EL (cell line): ENCODE data around the gene CDH23.

Experiments
- DNase-seq: peaks from one replicate; pipeline ENCODE4 v3.0.0-alpha.2; 2016

Gene CDH23

DNA sequence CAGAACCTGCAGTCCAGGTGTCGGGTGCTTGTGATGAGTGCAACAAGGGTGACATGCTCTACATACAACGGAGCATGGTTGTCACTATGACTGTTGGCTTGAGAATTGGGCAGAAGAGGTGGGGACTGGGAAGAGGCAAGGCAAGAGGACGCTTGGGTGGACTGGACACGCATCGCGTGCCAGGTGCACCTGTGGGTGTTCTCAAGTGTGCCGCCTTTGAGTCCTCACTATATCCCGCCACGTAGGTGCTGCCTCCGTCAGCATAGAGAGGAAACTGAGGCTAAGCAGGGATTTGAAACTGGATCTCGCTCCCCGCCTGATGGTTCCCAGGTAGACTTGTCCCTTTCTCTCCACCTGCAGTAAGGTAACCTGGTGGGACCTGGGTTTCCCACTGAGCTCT is 27.2 kb downstream of the CDH23 start:
- DNase-seq: no peak

DNA sequence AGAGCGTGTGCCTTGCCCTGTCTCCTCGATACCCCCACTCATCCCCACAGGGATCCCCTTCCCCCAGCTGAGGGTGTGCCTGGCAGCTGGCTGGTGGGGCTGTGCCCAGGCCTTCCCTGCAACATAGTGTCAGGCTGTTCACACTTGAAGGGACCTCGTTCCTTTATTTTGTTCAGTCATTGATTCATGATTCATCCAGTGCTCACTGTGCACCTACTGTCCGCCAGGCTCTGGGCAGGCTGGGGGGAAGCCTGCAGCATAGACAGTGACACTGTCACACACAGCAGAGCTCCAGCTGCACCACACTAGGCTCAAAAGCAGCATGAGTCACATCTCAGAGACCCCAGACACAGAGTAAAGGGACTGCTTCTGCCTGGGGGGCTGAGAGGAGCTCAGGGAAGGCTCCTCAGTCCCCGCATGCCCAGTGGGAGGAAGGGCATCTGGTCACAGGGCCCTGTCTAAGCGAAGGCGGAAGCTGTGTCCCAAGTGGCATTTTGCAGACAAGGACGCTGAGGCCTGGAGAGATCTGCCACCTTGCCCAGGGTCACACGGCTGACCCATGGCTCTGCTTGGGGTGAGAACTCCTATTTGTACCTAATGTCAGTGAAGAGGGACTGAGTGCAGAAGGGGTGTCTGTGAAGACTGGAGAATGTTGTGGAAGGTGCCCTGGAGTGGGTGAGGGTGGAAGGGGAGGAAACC is 27.9 kb downstream of the CDH23 start:
- DNase-seq: no peak

DNA sequence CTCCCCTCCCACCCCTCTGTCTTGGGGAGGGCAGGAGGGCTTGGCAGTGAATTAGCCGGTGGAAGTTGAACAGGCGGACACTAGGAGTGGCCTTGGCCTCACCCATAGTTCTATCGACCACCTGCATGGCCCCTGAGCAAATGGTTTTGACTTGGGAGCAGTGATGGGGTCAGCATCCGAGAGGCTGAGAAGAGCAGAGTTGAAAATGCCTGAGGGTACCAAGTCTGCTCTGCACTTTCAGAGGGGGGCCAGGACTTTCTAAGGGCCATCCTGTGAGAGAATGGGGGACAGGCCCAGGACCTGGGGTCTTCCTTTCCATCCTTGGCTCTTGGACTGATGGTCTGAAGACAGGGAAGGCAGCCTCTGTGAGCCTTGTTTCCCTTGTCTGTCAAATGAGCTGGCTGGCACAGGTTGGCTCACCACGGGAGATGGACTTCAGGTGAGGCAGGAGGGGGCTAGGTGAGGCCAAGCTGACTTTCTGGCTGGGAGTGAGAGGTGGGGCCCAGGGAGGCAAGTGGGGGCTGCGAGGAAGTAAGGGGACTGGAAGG is 29.4 kb downstream of the CDH23 start:
- DNase-seq: no peak

DNA sequence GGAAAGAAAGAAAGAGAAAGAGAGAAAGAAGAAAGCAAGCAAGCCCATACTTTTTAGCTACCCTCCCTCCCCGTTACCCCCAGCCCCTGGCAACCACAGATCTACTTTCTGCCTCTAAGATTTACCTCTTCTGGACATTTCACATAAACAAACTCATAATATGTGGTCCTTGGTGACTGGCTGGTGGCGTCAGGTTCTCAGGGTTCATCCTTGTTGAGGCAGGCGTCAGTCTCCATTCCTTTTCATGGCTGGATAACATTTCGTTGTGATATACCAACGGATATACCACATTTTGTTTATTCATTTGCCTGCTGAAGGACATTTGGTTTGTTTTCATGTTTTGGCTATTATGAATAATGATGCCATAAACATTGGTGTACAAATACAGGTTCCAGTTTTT is 30.5 kb downstream of the CDH23 start:
- no peak for DNase-seq

DNA sequence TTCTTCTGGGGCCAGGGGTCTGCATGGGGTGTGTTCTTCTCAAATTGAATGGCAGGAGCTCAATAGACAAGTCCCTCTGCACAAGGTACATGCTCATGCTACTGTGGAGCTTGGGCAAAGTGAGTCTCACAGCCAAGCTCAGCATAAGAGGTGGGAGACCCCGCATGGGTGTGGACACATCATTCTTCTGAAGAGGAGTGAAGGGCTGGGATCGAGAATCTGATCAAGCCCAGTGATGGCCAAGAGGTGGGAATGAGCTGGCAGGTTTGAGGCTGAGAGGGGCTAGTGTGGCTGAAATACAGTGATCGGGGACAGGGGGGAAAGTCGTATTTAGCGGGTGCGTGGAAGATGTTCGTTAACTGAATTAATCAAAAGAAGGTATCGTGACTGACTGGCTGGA is 32.6 kb downstream of the CDH23 start:
- DNase-seq: no peak

DNA sequence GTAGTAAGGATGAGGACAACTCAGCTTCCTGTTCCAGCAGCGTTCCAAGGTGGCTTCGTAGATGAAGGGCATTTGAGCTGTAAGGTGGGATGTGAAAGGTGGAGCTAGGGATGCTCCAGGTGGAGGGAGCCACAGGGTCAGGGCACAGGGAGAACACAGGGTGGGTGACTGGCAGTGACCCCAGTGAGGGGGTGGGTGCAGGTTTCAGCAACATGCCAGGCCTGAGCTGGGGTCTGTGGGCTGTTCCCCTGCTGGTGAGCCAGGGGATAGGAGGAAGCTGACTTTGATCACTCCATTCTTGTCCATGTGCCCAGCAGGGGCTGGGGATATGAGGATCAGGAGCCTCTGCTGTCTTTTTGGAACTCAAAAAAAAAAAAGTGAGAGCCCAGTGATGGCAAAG is 33.2 kb downstream of the CDH23 start:
- no peak for DNase-seq

DNA sequence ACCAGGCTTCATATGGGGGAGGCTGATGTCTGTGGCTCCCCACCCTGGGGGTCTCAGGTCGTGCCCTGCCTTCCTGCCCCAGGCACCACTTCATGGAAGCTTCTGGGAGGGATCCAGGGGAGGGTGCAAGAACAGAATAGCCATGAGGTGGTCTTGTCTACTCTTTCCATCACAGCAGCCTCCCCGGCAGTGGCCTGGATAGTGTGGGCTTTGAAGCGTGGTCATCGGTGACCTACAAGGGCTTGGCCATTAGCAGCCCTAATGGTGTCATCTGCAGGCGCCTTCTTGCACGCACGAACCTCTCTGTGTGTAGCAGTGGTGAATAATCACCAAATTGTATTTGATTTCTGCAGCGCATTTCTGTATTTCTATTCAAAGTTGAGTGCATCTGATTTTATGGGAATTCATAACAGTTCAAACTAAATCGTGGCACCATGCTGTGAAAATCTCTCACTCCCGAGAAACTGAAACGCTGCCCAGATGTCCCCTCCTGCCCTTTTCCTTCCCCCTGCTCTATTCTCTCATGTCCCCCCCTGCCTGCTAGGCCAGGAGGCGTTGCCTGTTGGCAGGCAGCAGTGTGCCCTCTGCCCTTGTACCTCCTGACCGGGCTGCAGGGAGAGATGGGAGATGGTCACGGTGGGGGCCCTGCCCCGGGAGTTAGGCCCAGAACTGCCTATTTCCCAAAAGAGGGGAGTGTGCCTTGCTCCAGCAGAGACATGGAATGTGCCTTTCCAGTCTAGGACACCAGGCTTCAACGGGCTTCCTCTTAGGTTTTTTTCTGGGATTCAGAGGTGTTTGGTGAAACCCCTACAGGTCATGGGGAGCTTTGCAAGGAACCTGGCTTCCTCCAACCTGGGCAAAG is 34.8 kb downstream of the CDH23 start:
- no peak for DNase-seq

DNA sequence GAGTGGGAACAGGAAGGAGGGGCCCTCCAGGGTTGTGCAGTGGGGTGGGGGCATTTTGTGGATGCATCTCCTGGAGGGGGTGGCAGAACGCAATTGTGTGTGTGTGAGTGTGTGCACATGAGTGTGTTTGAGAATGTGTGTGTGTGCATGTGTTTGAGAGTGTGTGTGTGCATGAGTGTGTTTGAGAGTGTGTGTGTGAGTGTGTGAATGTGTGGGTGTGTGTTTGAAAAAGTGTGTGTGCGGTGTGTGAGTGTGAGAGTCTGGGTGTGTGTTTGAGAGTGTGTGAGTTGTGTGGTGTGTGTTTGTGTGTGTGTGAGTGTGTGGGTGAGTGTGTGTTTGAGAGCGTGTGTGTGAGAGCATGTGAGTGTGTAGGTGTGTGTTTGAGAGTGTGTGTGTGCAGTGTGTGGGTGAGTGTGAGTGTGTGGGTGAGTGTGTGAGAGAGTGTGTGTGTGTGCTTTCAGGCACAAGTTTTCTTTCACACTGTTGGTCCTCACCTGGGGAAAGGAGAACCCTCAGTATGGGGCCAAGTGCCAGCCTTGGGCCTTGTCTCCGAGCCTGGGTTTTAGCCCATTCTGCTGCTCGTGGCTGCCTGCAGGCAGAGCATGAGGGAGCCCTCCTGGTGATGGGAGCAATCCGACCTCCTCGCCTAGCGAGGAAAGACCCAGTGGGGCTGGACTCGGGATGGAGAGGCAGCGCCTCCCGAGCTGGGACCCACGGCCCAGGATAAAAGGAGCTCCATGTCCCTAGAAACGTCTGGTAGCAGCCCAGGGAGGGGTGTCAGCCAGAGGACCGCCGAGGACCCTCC is 35.6 kb downstream of the CDH23 start:
- DNase-seq: no peak

DNA sequence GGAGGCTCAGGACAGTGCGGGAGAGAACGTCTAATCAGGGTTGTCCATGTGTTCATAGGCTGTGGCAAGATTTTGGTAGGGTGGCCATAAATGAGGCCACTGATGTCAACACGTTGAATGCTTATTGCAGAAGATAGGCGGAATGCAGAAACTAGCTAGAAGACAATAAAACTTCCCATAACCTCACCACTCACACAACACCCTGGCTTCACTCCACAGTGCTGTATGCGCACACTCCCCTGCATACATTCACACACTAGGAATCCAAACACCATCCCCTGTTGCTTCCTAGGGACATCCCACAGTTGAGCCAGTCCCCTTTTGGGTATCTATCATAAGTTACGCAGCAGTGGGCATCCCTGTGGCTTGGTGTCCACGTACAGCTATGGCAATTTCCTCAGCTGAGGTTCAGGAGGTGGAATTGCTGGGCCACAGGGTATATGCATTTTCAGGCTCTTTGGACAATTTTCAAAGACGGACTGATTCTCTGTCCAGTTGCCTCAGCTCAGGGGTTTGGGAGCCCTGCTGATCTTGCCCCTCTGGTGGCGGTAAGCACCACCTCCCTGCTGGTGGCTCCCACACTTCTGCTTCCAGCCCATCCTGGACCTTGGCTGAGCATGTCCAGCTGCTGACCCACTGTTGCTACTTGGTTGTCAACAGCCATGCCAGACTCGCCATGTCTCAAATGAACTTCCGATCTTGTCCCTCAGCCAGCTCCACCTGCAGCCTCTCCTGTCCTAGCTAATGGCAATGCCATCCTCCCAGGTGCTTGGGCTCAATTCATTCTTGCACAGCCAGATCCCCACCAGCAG is 36.4 kb downstream of the CDH23 start:
- no peak for DNase-seq

DNA sequence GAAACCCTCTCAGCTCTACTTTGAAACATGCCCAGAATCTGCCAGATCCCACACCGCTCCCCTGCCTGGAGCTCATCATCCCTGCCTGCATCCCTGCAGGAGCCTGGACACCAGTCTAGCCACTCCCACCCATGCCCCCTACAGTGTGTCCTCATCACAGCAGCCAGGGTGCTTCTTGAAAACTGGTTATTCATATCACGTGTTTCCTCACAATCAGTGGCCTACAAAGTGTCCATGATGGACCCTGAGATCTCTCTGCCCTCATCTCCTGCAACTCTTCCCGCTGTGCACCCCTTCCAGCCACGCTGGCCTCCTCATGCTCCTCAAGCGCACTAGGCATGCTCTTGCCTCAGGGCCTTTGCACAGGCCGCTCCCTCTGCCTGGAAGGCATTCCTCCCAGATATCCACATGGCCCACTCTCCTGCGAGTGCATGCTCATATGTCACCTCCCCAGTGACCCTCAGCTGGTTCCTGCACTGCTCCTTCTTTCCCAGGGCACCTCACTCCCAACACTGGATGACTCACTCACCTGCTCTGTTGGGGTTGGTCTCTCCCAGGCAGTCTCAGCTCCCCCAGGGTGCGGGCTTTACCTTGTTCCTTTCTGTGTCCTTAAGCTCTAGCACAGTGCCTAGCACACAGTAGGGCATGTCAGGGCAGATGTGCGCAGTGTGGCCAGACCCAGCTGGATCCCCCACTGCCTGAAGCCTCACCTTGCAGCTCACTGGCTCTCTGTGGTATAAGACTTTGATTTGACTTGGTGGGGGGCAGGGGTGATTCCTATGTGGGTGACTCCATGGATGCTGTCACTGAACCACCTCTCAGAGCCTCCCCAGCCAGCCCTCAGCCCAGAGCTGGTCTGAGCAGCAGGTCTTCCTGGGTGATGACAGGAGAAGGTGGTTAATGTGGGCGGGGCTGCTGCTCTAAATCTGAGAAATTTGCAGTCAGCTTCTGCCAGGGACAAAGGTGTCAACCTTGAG is 37.3 kb downstream of the CDH23 start:
- no peak for DNase-seq

DNA sequence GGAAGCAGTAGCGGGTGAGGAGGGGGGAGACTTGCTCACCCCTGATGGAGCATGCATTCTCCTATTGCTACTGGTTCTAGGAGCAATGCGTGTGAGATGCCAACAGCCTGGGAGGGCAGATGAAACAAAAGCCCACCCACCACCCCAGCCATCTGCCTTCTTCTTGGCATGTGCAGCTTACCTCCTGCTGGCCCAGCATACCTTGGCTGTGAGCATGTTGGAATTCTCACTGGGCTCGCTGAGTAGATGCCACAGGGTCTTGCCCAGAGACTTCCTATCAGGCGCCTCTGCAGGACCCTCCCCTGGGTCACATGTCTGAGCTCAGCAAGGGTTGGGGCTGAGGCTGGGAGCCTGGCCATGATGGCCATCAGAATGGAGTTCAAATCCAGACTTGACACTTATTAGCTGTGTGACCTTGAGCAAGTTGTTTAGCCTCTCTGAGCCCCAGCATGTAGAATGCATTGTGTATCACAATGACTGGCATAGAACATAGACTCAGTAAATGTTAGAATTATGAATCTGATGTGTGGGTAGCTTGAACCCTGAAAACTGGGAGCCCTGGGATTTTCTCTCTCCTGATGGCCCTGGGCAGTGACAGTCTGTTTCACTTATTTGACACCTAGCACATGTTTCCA is 38.2 kb downstream of the CDH23 start:
- no peak for DNase-seq

DNA sequence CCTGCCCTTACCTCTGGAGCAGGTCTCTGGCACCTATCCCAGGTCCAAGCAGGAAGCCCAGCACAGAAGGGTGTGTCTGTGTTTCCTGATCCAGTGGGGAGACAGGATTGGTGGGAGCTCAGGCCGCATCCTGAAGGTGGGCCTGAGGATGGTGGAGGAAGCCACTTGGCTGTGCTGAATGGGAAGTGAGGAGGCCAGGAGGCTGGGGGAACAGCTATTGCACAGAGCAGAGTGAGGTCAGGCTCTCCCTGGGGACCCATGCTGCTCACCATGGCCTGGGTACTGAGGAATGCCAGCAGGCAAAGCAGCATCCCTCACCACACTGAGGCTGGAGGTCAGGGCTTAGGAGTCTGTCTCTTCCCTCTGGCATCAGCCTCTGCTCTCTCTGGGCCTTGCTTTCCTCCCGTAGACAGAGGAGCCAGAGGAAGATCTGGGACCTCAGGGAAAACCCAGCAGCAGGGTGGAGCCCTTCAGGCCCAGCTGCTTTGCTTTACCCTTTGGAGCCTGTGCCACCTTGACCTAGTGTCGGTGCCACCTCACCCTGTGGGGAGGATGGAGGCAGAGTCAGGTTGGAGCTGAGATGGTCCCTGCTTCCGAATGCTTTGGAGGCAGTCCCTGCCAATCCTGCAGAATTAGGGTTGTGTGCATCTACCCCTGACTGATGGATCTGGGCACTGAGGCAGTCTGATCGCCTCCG is 39.0 kb downstream of the CDH23 start:
- no peak for DNase-seq

DNA sequence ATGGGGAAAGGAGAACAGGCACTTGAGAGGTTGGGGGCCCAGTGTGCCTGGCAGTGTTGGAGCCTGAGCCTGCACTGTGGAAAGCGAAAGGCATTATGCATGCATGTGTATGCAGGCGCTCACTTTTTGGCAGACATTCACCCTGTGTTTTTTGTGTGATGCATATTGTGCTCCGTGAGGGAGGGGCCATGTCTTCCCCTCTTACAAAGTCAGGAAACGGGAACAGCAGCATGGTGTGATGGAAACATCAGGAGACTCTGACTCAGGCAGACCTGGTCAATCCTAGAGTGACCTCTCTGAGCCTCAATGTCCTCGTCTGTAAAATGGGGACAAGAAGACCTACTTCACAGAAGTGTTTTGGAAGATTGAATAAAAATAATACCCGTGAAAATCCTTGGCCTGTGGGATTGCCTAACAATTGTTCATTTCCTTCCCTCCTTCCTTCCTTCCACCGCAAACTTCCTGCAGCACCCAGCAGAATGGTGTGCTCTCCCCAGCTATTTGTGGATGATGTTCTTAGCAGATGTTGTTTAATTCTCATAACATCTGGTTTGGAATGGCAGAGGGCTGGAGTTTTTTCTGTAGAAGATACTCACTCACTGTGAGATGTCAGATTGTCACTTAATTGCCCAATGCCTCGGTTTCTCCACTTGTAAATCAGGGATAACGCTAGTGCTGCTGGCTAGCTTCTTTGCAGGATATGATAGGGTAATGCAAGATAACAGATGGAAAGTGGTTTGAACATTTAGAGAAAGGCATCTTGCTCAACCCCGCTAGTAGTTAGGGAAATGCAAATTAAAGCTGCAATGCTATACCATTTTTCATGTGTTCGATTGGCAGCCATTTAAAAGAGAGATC is 39.8 kb downstream of the CDH23 start:
- DNase-seq: no peak

DNA sequence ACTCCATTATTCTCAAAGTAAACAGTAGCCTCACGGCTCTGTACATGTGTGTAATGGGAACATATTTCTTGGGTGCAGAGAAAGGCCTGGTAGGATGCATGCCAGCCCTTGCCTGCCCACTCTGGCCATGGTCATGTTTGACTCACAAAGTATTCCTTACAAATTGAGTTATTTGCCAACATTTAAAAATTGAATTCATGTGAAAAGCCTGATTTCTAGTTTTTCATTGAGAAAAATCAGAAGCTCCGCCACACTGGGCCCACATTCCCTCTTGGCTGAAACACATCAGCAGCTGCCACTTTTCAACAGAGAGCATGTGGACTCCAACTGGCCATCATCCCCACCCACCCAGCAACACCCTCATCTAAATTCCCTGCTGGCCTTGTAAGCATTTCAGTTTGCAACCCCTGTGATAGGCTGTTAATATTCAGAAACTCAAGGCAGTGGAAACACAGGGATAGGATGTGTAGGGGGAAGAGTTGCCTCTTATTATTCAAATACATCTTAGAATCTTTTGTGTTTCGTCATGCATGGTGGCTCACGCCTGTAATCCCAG is 40.9 kb downstream of the CDH23 start:
- no peak for DNase-seq

DNA sequence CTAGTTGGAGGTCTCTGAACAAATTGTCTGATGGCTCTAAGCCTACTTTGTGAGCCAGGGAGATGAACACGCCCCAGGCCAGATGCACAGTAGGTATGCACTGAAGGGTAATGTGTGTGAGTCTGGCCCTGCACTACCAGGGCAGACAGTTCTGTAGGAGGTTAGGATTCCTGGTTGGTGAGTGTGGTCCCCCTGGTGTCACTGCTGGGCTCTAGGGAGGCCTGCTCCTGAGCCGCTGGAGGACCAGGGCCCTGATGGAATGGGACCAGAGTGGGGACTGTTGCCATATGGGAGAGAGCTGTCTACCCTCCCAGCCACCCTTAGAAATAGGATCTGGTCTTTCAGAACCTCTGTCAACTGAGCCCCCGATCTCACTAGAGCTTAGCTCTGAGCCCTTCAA is 42.0 kb downstream of the CDH23 start:
- DNase-seq: no peak

DNA sequence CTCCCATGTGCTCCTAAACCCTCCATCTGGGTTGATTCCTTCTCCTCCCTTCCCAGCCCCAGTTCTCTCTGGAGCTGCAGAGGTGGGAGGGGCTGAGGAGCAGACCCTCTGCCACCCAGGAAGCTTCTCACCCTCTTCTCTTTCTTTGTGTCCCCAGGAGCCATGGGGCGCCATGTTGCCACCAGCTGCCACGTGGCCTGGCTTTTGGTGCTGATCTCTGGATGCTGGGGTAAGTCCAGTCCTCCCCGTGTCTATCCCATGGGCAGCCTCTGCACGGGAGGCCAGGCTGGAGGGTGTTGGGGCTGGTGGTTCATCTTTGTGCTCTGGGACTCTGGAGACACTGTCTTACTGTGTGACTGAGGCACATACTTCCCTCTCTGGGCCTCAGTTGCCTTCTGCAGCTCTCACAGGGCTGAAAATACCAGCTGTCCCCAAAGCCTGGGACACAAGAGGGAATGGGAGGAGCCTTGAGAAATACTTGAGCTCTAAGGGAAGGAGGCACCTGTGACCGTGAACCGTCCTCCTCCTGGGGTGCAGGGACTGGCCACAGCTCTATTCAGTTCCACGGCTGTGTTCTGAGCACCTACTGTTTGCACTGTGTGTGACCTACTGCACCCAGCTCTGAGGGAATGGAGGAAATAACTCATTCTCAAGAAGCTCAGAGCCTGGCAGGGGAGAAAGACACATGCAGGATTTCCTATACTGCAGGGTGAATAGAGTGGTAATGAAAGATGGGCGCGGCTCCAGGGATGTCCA is 43.1 kb downstream of the CDH23 start:
- no peak for DNase-seq

DNA sequence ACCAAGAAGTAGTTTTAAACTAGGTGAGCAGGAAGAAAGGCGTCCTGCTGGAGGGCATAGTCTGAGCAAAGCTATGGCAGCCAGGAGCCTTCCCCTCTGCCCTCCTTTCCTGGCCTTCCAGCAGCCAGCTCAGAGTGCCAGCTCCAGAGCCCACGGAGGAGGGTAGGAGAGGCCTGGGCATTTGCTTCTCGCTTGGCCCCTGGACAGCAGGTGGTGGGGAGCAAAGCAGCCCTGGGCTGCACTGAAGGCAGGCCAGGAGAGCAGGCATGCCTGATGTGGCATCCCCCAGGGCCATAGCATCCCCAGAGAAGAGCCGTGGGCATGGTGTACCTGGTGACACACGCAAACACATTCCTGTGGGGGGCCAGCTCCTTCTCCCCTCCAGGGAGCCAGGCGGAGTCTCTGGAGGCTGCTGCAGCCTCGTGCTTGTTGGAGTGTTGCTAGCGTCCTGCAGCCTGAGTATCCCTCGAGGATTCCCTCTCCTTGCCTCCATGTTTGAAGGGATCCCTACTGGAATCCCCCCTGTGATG is 43.9 kb downstream of the CDH23 start:
- DNase-seq: no peak

DNA sequence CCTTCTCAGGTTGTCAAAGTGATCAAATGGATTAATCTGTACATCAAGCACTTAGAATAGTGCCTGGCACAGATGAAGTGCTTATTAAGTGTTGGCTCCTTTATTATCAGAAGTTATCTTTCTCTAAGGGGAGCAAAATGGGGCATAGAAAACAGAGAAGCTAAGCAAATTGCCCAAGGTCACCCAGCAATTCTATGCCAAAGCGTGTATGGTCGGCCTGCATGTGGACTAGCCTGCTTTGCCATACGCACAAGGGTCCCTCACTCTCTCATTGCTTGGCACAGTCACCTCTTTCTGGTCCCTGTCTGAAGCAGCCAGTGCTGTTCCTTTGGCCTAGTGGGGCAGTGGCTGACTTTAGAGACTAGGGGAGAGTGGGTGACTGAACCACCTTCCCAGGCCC is 45.3 kb downstream of the CDH23 start:
- no peak for DNase-seq
